GM13976 (cell line): ENCODE data around the gene PTPN6.

Experiments
- DNase-seq: peaks from one replicate; pipeline ENCODE4 v3.0.0; 2012; ENCODE audit warnings: low spot score
- in situ Hi-C: fragments of 300-500 bp; cut with MboI; formaldehyde crosslinking; loops from one replicate; pipeline ENCODE4 v1.12.0; 2022; ENCODE audit warnings: low sequenced_read_pairs, mixed read lengths, inconsistent platforms; ENCODE audit not compliant: unreplicated experiment
- TF ChIP-seq, protein P1 (sequence below): IDR thresholded peaks from 2 replicates; pipeline ENCODE4 v1.5.1; 2012; ENCODE audit warnings: borderline replicate concordance, mild to moderate bottlenecking; ENCODE audit not compliant: insufficient read depth; ENCODE audit errors: extremely low read depth, missing control alignments, control extremely low read depth

The PTPN6 gene

GRCh38 chr12:6955108-6956020 lies 4.2 kb downstream of the PTPN6 start:
- TF ChIP-seq, protein P1, sequence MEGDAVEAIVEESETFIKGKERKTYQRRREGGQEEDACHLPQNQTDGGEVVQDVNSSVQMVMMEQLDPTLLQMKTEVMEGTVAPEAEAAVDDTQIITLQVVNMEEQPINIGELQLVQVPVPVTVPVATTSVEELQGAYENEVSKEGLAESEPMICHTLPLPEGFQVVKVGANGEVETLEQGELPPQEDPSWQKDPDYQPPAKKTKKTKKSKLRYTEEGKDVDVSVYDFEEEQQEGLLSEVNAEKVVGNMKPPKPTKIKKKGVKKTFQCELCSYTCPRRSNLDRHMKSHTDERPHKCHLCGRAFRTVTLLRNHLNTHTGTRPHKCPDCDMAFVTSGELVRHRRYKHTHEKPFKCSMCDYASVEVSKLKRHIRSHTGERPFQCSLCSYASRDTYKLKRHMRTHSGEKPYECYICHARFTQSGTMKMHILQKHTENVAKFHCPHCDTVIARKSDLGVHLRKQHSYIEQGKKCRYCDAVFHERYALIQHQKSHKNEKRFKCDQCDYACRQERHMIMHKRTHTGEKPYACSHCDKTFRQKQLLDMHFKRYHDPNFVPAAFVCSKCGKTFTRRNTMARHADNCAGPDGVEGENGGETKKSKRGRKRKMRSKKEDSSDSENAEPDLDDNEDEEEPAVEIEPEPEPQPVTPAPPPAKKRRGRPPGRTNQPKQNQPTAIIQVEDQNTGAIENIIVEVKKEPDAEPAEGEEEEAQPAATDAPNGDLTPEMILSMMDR = no peak
- in situ Hi-C loops = no loop called here
- no peak for DNase-seq

- DNase-seq = peak; percentile 37
- in situ Hi-C loops = no loop called here
- TF ChIP-seq, protein P1 = no peak
Observed at GRCh38 chr12:6956021-6956727, 5.0 kb downstream of the PTPN6 start.

DNA sequence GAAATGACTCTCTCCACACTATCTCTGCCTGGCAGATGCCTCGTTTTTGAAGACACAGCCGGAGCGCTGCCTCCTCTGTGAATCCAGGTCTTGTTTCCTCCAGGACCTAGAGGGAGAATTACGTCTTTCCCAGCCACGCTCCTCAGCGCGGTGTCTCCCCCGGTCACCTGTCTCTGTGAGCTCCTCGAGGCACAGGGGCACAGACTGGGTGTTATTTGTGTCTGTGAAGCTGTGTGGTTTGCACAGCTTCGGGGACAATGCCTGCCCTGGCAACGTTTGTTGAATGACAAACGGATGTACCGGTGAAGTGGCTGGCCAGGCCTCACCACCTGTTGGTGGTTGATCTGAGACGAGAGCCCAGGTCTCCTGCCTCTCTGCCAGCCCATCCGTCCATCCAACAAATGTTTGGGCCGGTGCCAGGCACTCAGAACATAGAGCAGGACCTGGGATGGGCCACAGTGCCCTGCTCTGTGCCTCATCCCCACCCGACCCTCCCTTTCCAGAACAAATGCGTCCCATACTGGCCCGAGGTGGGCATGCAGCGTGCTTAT lies 6.1 kb downstream of the PTPN6 start:
- in situ Hi-C loops = no loop called here
- no peak for DNase-seq
- TF ChIP-seq, protein P1 = no peak

- in situ Hi-C loops = no loop called here
Observed at GRCh38 chr12:6957741-6958608, 6.8 kb downstream of the PTPN6 start.

DNA sequence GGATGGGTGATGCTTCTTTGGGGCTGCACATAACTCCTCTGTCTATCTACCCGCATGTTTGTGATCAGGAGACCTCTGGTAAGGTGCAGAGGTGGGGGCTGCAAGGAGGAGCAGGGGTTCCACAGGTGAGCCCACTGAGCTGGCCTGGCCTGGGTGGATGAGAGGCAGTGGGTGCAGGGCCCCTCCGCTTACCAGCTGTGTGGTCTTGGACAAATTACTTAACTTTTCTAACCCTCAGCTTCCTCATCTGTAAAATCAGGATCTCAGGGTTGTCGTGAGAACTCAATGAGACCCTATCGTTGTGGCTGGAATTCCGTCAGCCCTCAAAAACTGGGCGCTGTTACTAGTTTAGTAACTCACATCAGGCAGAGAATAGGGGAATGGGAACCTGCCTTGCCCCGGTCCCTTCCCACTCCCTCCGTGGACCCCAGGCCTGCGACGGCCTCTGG lies 7.5 kb downstream of the PTPN6 start:
- peak; percentile 33 for DNase-seq
- in situ Hi-C loops = no loop called here
- TF ChIP-seq, protein P1 = no peak

More at GRCh38 chr12:6957741-6958608, 6.8 kb downstream of the PTPN6 start:
- TF ChIP-seq, protein P1 = no peak
- DNase-seq = no peak
